HUES6 (cell line): ENCODE data around the gene OR1E2.
"Not testable (repeated sequence)": the region's sequence is repeated elsewhere in the genome, so short reads cannot be mapped to it uniquely, and the experiment has no call there.

Experiments
- H3K27ac ChIP-seq: 2 replicates; pipeline ENCODE4 v1.7.0; 2013; ENCODE audit warnings: low read depth, mild to moderate bottlenecking, low read length, inconsistent platforms
- H3K27me3 ChIP-seq: 2 replicates; pipeline ENCODE4 v1.6.1; 2013; ENCODE audit warnings: low read length; ENCODE audit not compliant: control insufficient read depth, insufficient read depth
- H3K36me3 ChIP-seq: 2 replicates; pipeline ENCODE4 v1.6.1; 2013; ENCODE audit warnings: low read length; ENCODE audit not compliant: control insufficient read depth, insufficient read depth
- H3K4me1 ChIP-seq: 2 replicates; pipeline ENCODE4 v1.6.1; 2013; ENCODE audit warnings: low read length; ENCODE audit not compliant: control insufficient read depth, insufficient read depth
- H3K4me3 ChIP-seq: 2 replicates; pipeline ENCODE4 v1.5.1; 2013; ENCODE audit warnings: low read depth, low read length
- H3K9ac ChIP-seq: one replicate; pipeline ENCODE4 v1.6.1; 2013; ENCODE audit warnings: mild to moderate bottlenecking, low read length
- H3K9me3 ChIP-seq: 2 replicates; pipeline ENCODE4 v1.6.1; 2013; ENCODE audit warnings: low read depth, low read length; ENCODE audit not compliant: control insufficient read depth, insufficient read depth

The OR1E2 gene, protein sequence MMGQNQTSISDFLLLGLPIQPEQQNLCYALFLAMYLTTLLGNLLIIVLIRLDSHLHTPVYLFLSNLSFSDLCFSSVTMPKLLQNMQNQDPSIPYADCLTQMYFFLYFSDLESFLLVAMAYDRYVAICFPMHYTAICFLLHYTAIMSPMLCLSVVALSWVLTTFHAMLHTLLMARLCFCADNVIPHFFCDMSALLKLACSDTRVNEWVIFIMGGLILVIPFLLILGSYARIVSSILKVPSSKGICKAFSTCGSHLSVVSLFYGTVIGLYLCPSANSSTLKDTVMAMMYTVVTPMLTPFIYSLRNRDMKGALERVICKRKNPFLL

GRCh38 chr17:3433741-3434140 is at the start of gene OR1E2:
Gene OR1E2 (minus strand): TSS chr17:3433841. CDS start chr17:3433841, 0 bp downstream.
- H3K27ac ChIP-seq: no peak within 1 kb of the TSS
- no peak within 1 kb of the TSS for H3K9ac ChIP-seq
- H3K36me3 ChIP-seq: no peaks in the 10 kb centered on the region
- no peaks in the 10 kb centered on the region; the same call in 1 of the 2 replicates for H3K4me1 ChIP-seq
- no peak within 1 kb of the TSS for H3K4me3 ChIP-seq
- H3K27me3 ChIP-seq: no peaks in the 10 kb centered on the region
- H3K9me3 ChIP-seq: no peaks in the 10 kb centered on the region

GRCh38 chr17:3482852-3483251 is 49.2 kb upstream of the OR1E2 start:
- H3K27ac ChIP-seq: no peak overlapping the region
- peaks cover 26% of the 10 kb centered on the region for H3K4me1 ChIP-seq
- H3K4me3 ChIP-seq: no peak overlapping the region
- no peaks in the 10 kb centered on the region for H3K36me3 ChIP-seq
- H3K9me3 ChIP-seq: no peaks in the 10 kb centered on the region
- H3K9ac ChIP-seq: no peak overlapping the region
- no peaks in the 10 kb centered on the region for H3K27me3 ChIP-seq

- Histone ChIP-seq H3K4me1 (peaks cover 29% of the 10 kb centered on the region), H3K27ac (no peak overlapping the region), H3K4me3 (no peak overlapping the region), H3K9me3 (no peaks in the 10 kb centered on the region), H3K27me3 (no peaks in the 10 kb centered on the region), H3K36me3 (no peaks in the 10 kb centered on the region), H3K9ac (no peak overlapping the region)
These were observed 46.3 kb upstream of the OR1E2 start for GRCh38 chr17:3479988-3480387.

DNA sequence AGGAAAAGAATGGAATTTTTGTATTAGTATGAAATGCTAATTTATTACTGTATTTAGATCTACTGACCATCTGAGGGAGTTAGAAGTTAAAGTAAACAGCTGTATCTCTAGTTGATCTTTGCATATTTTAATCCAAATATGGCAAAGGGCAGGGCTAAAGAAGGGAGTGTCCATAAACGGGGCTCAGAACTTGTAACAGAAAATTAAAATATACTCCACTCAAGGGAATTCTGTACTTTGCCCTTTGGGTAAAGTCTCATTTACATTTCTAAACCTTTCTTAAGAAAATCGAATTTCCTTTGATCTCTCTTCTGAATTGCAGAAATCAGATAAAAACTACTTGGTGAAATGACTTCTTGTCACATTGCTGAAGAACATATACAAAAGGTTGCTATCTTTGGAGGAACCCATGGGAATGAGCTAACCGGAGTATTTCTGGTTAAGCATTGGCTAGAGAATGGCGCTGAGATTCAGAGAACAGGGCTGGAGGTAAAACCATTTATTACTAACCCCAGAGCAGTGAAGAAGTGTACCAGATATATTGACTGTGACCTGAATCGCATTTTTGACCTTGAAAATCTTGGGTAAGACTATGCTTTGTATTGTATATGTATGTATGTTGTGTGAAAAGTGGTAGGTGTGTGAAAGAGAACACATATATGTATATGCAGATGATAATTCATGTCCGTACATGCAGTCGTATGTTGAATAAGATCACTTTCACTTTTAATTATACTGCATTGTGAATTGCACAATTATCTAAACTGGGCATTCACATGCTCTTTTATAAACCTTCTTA is 42.4 kb upstream of the OR1E2 start, which contains the start of gene ASPA:
ASPA (plus strand) TSS at position 186 of the 799 bp plus-strand sequence; CDS start at position 349, 163 bp downstream.
- no peak within 1 kb of the TSS for H3K27ac ChIP-seq
- H3K27me3 ChIP-seq: no peaks in the 10 kb centered on the region
- no peaks in the 10 kb centered on the region for H3K9me3 ChIP-seq
- no peak within 1 kb of the TSS for H3K9ac ChIP-seq
- peaks cover 9% of the 10 kb centered on the region for H3K4me1 ChIP-seq
- no peak within 1 kb of the TSS for H3K4me3 ChIP-seq
- no peaks in the 10 kb centered on the region for H3K36me3 ChIP-seq

GRCh38 chr17:3475251-3475685 is 41.6 kb upstream of the OR1E2 start:
- H3K4me3 ChIP-seq: no peak overlapping the region
- no peaks in the 10 kb centered on the region for H3K9me3 ChIP-seq

GRCh38 chr17:3474212-3474611 is 40.6 kb upstream of the OR1E2 start:
- no peaks in the 10 kb centered on the region for H3K27me3 ChIP-seq
- no peak overlapping the region for H3K27ac ChIP-seq
- H3K36me3 ChIP-seq: no peaks in the 10 kb centered on the region
- no peak overlapping the region for H3K4me3 ChIP-seq
- no peak overlapping the region for H3K9ac ChIP-seq
- no peaks in the 10 kb centered on the region for H3K9me3 ChIP-seq
- peaks cover 9% of the 10 kb centered on the region for H3K4me1 ChIP-seq

More at GRCh38 chr17:3475251-3475685, 41.6 kb upstream of the OR1E2 start:
- Histone ChIP-seq H3K4me1 (peaks cover 9% of the 10 kb centered on the region), H3K9ac (no peak overlapping the region), H3K27me3 (no peaks in the 10 kb centered on the region), H3K36me3 (no peaks in the 10 kb centered on the region), H3K27ac (no peak overlapping the region)

DNA sequence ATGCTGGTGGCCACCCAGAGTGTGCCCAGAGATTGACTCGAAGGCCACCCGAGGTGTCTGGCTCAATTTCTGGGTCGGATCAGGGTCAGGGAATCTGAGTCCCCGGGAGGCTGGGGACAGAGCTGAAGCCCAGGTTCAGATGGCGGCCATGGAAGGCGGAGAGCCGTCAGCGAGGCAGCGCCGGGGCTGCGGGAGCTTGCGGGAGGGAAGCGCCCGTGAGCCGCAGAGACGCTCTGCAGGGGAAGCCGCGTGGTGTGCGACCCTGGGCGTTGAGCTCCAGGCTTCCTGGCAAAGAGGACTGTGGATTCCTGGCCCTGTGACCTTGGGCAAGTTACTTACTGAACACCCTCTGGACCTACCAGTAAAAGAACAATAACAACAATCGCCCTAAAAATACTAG is 38.5 kb upstream of the OR1E2 start:
- peaks cover 9% of the 10 kb centered on the region for H3K4me1 ChIP-seq
- no peaks in the 10 kb centered on the region for H3K36me3 ChIP-seq
- no peak overlapping the region for H3K27ac ChIP-seq
- no peaks in the 10 kb centered on the region for H3K27me3 ChIP-seq
- no peak overlapping the region for H3K9ac ChIP-seq
- no peak overlapping the region for H3K4me3 ChIP-seq
- no peaks in the 10 kb centered on the region for H3K9me3 ChIP-seq

GRCh38 chr17:3471599-3471998 is 38.0 kb upstream of the OR1E2 start, which contains the start of gene SPATA22:
Gene SPATA22 (minus strand): TSS chr17:3471819. CDS start chr17:3469325, 2,494 bp downstream.
- H3K27me3 ChIP-seq: no peaks in the 10 kb centered on the region
- H3K4me1 ChIP-seq: peaks cover 9% of the 10 kb centered on the region
- no peak within 1 kb of the TSS for H3K4me3 ChIP-seq
- no peaks in the 10 kb centered on the region for H3K36me3 ChIP-seq
- H3K9me3 ChIP-seq: no peaks in the 10 kb centered on the region
- H3K27ac ChIP-seq: no peak within 1 kb of the TSS
- no peak within 1 kb of the TSS for H3K9ac ChIP-seq

DNA sequence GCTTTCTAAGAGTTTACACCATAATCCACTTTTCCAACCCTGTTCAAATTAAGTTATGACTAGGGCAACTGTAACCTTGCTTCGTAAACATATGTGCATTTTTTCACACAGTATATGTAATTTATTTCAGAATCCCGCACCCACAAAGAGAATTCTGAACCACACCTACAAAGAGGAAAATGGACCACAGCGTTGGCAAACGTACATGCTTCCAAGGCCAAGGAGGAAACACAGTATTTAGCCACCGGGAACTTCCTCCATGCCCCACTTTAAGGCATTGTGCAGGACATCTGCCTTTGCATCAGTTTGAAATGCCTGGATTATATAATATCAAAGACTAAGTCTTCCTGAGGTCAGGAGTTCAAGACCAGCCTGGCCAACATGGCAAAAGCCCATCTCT is 35.9 kb upstream of the OR1E2 start:
- Histone ChIP-seq H3K27me3 (no peaks in the 10 kb centered on the region), H3K4me3 (no peak overlapping the region), H3K9me3 (no peaks in the 10 kb centered on the region), H3K4me1 (no peaks in the 10 kb centered on the region), H3K9ac (no peak overlapping the region), H3K27ac (no peak overlapping the region), H3K36me3 (no peaks in the 10 kb centered on the region)

- H3K27me3 ChIP-seq, H3K9ac ChIP-seq: not testable (repeated sequence)
These were observed 32.7 kb upstream of the OR1E2 start for GRCh38 chr17:3466355-3466754.

GRCh38 chr17:3448059-3448665 is 14.5 kb upstream of the OR1E2 start:
- Histone ChIP-seq H3K4me3 (no peak overlapping the region), H3K9ac (no peak overlapping the region), H3K4me1 (no peaks in the 10 kb centered on the region), H3K9me3 (no peaks in the 10 kb centered on the region; the same call in 1 of the 2 replicates), H3K27me3 (no peaks in the 10 kb centered on the region), H3K27ac (no peak overlapping the region), H3K36me3 (no peaks in the 10 kb centered on the region)

More at GRCh38 chr17:3466355-3466754, 32.7 kb upstream of the OR1E2 start:
- not testable (repeated sequence) for H3K4me3 ChIP-seq, H3K27ac ChIP-seq, H3K9me3 ChIP-seq, H3K36me3 ChIP-seq, H3K4me1 ChIP-seq
